GM21717 (cell line): Measurements from ENCODE around the gene RAP2B.

Experiments
- ATAC-seq: cut with Tn5 transposase; IDR thresholded peaks from one replicate; pipeline ENCODE4 v1.9.1; 2021; ENCODE audit warnings: mild to moderate bottlenecking, moderate library complexity; ENCODE audit not compliant: unreplicated experiment

The RAP2B gene

GRCh38 chr3:153159771-153160397 lies 2.1 kb upstream of the RAP2B start:
- ATAC-seq = no peak

GRCh38 chr3:153160451-153161137 lies 1.4 kb upstream of the RAP2B start:
- ATAC-seq = peak; percentile 36

GRCh38 chr3:153161138-153161713 lies 800 bp upstream of the RAP2B start:
- peak; percentile 84 for ATAC-seq

GRCh38 chr3:153162513-153163392 lies 727 bp downstream of the RAP2B start:
- peak; percentile 6 for ATAC-seq

GRCh38 chr3:153163393-153163724 lies 1.3 kb downstream of the RAP2B start:
- ATAC-seq = no peak

GRCh38 chr3:153163756-153164550 lies 1.9 kb downstream of the RAP2B start:
- no peak for ATAC-seq

GRCh38 chr3:153165261-153165681 lies 3.2 kb downstream of the RAP2B start:
- no peak for ATAC-seq

- ATAC-seq = no peak
These were observed 4.2 kb downstream of the RAP2B start for GRCh38 chr3:153166206-153166605.

- ATAC-seq = no peak
These were observed 4.8 kb downstream of the RAP2B start for GRCh38 chr3:153166796-153167195.

GRCh38 chr3:153169793-153170383 lies 7.9 kb downstream of the RAP2B start:
- ATAC-seq = no peak

GRCh38 chr3:153171256-153171655 lies 9.2 kb downstream of the RAP2B start:
- no peak for ATAC-seq

GRCh38 chr3:153171918-153172317 lies 9.9 kb downstream of the RAP2B start:
- ATAC-seq = no peak

GRCh38 chr3:153172796-153173757 lies 11.1 kb downstream of the RAP2B start:
- ATAC-seq = no peak

GRCh38 chr3:153173758-153174516 lies 11.9 kb downstream of the RAP2B start:
- no peak for ATAC-seq

- no peak for ATAC-seq
These were observed 14.2 kb downstream of the RAP2B start for GRCh38 chr3:153176197-153176596.

- ATAC-seq = no peak
These were observed 18.9 kb downstream of the RAP2B start for GRCh38 chr3:153180860-153181372.

- ATAC-seq = no peak
These were observed 20.7 kb downstream of the RAP2B start for GRCh38 chr3:153182501-153183293.
